Measurements from ENCODE around the gene RGS16.

Gene RGS16

GRCh38 chr1:182604175-182605164, at the start of gene RGS16:
Gene RGS16 (minus strand): TSS chr1:182604389. CDS start chr1:182604259, 130 bp downstream.
- H3K4me3 ChIP-seq (IDR thresholded peaks at IDR 0.05; ENCODE audit: insufficient read depth, low read depth, low read length), result peak within 1 kb of the TSS; percentile 96
- no peak for TF ChIP-seq CTCF (conservative IDR thresholded peaks at IDR 0.05; ENCODE audit: low read depth, low read length)
- H3K4me2 ChIP-seq, result peak within 1 kb of the TSS; percentile 74
- H3K4me1 ChIP-seq (ENCODE audit: low read depth, poor library complexity, severe bottlenecking), result peaks cover 68% of the 10 kb centered on the region
- H3K9ac ChIP-seq, result peak within 1 kb of the TSS; percentile 74
- peaks cover 33% of the 10 kb centered on the region for H3K79me2 ChIP-seq (ENCODE audit: insufficient read depth, low read depth)
- H2AFZ ChIP-seq (ENCODE audit: low read depth), result peak within 1 kb of the TSS; percentile 56
- peaks cover 18% of the 10 kb centered on the region for H4K20me1 ChIP-seq (ENCODE audit: insufficient read depth)
- H3K27me3 ChIP-seq (ENCODE audit: insufficient read depth, low read depth), result peaks cover 2% of the 10 kb centered on the region; the same call in 1 of the 2 replicates
- peak within 1 kb of the TSS; percentile 45 for H3K27ac ChIP-seq
- H3K36me3 ChIP-seq (ENCODE audit: insufficient read depth), result peaks cover 17% of the 10 kb centered on the region; the same call in 1 of the 2 replicates

- Histone ChIP-seq H3K36me3 (ENCODE audit: insufficient read depth) (no peaks in the 10 kb centered on the region), H2AFZ (ENCODE audit: low read depth) (no peak overlapping the region), H4K20me1 (ENCODE audit: insufficient read depth) (no peaks in the 10 kb centered on the region), H3K4me3 (IDR thresholded peaks at IDR 0.05; ENCODE audit: insufficient read depth, low read depth, low read length) (no peak overlapping the region), H3K4me1 (ENCODE audit: low read depth, poor library complexity, severe bottlenecking) (no peaks in the 10 kb centered on the region), H3K79me2 (ENCODE audit: insufficient read depth, low read depth) (no peaks in the 10 kb centered on the region), H3K9ac (no peak overlapping the region), H3K4me2 (no peak overlapping the region), H3K27ac (no peak overlapping the region), H3K27me3 (ENCODE audit: insufficient read depth, low read depth) (no peaks in the 10 kb centered on the region)
- no peak for TF ChIP-seq CTCF (conservative IDR thresholded peaks at IDR 0.05; ENCODE audit: low read depth, low read length)
Observed at GRCh38 chr1:182653986-182654385, 49.8 kb upstream of the RGS16 start.

GRCh38 chr1:182652933-182653332, 48.7 kb upstream of the RGS16 start:
- Histone ChIP-seq H3K79me2 (ENCODE audit: insufficient read depth, low read depth) (no peaks in the 10 kb centered on the region), H2AFZ (ENCODE audit: low read depth) (no peak overlapping the region), H4K20me1 (ENCODE audit: insufficient read depth) (no peaks in the 10 kb centered on the region), H3K4me1 (ENCODE audit: low read depth, poor library complexity, severe bottlenecking) (no peaks in the 10 kb centered on the region), H3K9ac (no peak overlapping the region), H3K36me3 (ENCODE audit: insufficient read depth) (no peaks in the 10 kb centered on the region), H3K27ac (no peak overlapping the region), H3K4me3 (IDR thresholded peaks at IDR 0.05; ENCODE audit: insufficient read depth, low read depth, low read length) (no peak overlapping the region), H3K4me2 (no peak overlapping the region), H3K27me3 (ENCODE audit: insufficient read depth, low read depth) (no peaks in the 10 kb centered on the region)
- no peak for TF ChIP-seq CTCF (conservative IDR thresholded peaks at IDR 0.05; ENCODE audit: low read depth, low read length)

GRCh38 chr1:182651339-182651724, 47.1 kb upstream of the RGS16 start:
- Histone ChIP-seq H3K27ac (no peak overlapping the region), H4K20me1 (ENCODE audit: insufficient read depth) (no peaks in the 10 kb centered on the region), H3K9ac (no peak overlapping the region), H3K4me3 (IDR thresholded peaks at IDR 0.05; ENCODE audit: insufficient read depth, low read depth, low read length) (no peak overlapping the region), H3K4me1 (ENCODE audit: low read depth, poor library complexity, severe bottlenecking) (no peaks in the 10 kb centered on the region), H3K36me3 (ENCODE audit: insufficient read depth) (no peaks in the 10 kb centered on the region), H2AFZ (ENCODE audit: low read depth) (no peak overlapping the region), H3K27me3 (ENCODE audit: insufficient read depth, low read depth) (no peaks in the 10 kb centered on the region), H3K79me2 (ENCODE audit: insufficient read depth, low read depth) (no peaks in the 10 kb centered on the region), H3K4me2 (no peak overlapping the region)
- TF ChIP-seq CTCF (conservative IDR thresholded peaks at IDR 0.05; ENCODE audit: low read depth, low read length), result no peak
